ENCODE measurements around the gene LRRC32.

The LRRC32 gene

DNA sequence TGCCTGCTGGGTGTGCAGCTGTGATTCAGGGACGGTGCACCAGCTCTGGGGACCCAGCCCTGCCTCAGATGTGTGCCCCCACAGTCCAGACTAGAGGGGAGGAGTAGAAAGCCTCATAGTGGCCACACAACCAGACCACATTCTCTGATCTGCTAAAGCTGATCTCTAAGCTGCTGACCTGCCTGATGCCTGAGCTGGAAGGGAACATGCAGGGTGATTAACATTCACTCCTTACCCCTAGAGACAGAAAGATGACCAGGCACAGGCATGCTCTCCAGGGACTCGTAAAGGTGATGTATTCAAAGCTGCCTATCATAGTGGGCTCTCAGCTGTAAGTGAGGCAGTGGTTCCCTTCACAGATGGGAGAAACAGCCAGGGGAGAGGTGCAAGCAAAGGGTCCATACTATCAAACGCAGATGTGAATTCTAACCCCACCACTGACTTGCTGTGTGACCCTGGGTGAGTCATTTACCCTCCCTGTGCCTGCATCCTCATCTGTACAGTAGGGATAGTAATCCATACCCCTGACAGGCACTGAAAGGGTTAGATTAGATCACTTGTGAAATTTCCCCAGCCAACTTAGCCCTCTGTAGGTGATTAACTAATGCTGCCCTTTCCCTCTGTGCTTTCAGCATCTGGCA, 29.0 kb upstream of the LRRC32 start:
- H3K4me3 ChIP-seq (ENCODE audit: low read length): no peak overlapping the region
- DNase-seq (ENCODE audit: low read depth): no peak
- TF ChIP-seq, protein P1, sequence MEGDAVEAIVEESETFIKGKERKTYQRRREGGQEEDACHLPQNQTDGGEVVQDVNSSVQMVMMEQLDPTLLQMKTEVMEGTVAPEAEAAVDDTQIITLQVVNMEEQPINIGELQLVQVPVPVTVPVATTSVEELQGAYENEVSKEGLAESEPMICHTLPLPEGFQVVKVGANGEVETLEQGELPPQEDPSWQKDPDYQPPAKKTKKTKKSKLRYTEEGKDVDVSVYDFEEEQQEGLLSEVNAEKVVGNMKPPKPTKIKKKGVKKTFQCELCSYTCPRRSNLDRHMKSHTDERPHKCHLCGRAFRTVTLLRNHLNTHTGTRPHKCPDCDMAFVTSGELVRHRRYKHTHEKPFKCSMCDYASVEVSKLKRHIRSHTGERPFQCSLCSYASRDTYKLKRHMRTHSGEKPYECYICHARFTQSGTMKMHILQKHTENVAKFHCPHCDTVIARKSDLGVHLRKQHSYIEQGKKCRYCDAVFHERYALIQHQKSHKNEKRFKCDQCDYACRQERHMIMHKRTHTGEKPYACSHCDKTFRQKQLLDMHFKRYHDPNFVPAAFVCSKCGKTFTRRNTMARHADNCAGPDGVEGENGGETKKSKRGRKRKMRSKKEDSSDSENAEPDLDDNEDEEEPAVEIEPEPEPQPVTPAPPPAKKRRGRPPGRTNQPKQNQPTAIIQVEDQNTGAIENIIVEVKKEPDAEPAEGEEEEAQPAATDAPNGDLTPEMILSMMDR (conservative IDR thresholded peaks at IDR 0.05; ENCODE audit: low read depth, low read length): no peak

DNA sequence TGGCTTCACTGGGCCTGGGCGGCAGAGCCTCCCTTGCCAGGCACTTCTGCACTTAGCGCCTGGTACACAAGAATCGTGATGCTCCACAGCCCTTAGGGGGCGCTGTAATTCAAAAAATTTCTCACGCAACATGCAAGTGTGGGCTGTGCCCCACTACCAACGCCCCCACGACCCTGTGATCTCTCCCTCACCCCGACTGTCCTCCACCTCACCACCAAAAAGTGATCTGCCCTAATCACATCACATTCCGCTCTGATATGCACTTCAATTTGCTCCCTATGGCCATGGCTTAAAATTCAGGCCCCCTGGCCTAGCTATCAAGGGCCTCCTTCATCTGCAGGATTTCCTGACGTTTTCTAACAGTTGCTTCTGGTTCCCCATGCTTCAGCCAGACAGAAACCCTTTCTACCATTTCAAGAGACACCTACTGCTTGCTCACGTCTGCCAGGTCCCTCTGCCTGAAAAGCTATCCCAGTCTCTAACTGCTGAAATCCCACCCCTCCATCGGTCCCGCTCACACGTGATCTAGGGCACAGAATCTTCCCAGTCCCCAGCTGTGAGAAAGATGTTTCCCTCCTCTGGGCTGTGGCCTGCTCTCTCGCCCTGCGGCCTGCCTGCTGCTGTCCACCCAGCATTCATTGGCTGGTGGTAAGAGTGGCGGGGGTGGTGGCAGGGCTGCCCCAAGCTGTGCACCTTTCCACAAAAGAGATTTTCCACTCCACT, 27.9 kb upstream of the LRRC32 start:
- DNase-seq (ENCODE audit: low read depth): no peak
- no peak overlapping the region for H3K4me3 ChIP-seq (ENCODE audit: low read length)
- TF ChIP-seq, protein P1 (conservative IDR thresholded peaks at IDR 0.05; ENCODE audit: low read depth, low read length): peak; percentile 42

DNA sequence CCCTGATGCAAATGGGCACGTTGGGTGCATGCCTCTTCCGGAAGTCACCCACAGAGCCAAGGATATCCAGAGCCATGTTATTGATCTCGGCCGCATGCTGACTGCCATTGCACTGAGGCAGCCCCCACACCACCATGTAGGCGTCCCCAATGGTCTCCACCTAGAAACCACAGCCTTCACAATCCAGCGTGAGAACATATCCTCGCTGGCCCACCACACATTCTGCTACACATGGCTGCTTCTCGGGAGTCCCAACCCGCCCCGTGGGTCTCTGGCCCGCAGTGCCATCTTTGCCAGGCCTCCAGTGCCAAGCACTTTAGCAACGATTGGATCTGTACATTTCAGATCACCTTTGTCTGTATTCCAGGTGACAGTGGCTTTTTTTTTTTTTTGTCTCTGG, 26.2 kb upstream of the LRRC32 start:
- H3K4me3 ChIP-seq (ENCODE audit: low read length): no peak overlapping the region
- no peak for DNase-seq (ENCODE audit: low read depth)
- TF ChIP-seq, protein P1 (conservative IDR thresholded peaks at IDR 0.05; ENCODE audit: low read depth, low read length): no peak

DNA sequence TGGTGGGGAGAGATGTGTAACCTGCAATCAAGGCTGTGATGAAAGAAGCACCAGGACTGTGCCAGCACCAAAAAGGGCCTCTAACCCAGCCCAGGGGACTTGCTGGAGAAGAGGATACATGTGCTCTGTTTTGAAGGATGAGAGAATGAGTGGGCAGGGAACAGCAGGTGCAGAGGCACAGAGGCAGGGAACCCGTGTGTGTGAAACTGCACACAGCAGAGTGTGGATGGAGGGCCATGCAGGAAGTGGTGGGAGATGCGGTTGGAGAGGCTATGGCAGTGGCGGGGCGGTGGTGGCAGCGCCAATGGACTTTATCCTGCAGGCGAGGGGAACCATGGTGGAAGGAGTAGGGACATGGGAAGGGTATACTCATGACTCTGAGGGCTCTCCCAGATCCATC, 25.2 kb upstream of the LRRC32 start:
- no peak overlapping the region for H3K4me3 ChIP-seq (ENCODE audit: low read length)
- TF ChIP-seq, protein P1 (conservative IDR thresholded peaks at IDR 0.05; ENCODE audit: low read depth, low read length): no peak
- DNase-seq (ENCODE audit: low read depth): no peak

DNA sequence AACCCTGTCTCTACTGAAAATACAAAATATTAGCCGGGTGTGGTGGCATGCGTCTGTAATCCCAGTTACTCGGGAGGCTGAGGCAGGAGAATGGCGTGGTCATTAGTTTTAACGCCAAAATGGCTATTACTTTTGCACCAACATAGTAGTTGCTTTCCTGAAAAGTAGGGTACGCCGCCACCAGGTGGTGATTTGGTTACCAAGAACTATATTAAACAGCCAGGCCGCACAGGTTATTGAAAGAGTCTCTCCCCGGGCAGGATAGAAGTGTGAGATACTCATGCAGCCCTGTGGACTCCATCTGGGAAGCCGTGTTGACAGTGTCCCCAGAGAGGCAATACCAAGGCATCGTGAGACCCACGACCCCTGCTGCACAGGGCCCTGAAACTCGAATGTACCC, 24.6 kb upstream of the LRRC32 start:
- TF ChIP-seq, protein P1 (conservative IDR thresholded peaks at IDR 0.05; ENCODE audit: low read depth, low read length): no peak
- no peak for DNase-seq (ENCODE audit: low read depth)
- no peak overlapping the region for H3K4me3 ChIP-seq (ENCODE audit: low read length)

DNA sequence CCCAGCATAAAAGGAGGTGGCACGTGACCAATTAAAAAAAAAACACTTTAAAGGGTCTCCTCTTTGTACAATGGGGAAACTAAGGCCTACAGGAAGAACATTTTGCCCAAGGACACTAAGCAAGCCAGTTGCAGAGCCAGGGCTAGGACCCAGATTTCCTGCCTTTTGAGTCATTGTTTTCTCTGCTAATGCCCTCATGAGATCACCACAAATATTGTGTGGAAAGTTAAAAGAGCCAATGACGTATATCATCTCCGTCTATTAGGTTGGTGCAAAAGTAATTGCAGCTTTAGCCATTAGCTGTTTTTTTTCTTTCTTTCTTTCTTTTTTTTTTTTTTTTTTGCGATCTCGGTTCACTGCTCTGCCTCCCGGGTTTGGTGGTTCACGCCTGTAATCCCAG, 24.1 kb upstream of the LRRC32 start:
- H3K4me3 ChIP-seq (ENCODE audit: low read length): no peak overlapping the region
- TF ChIP-seq, protein P1 (conservative IDR thresholded peaks at IDR 0.05; ENCODE audit: low read depth, low read length): no peak
- no peak for DNase-seq (ENCODE audit: low read depth)

DNA sequence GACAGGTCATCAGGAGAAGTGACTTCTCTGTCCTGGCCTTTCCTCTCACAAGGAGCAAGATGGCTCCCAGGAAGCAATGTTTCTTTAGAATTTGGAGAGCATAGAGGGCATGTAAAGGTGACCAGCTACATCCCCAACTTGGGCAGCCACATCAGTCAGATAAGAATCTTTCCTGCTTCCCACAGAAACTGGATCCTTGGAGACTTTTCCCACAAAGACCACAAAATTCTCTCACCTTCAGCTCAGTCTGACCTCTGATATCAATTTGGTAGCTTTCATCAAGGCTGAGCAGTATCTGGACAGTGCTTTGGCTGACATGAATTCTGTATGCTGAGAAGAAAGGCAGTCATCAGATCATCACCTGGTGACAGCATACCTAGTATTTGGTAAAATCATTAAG, 23.3 kb upstream of the LRRC32 start:
- DNase-seq (ENCODE audit: low read depth): no peak
- H3K4me3 ChIP-seq (ENCODE audit: low read length): no peak overlapping the region
- TF ChIP-seq, protein P1 (conservative IDR thresholded peaks at IDR 0.05; ENCODE audit: low read depth, low read length): no peak
